H1 (cell line): ENCODE data around the gene C2orf74. TPM values are rescaled to one million over a fixed set of nuclear protein-coding genes. Genes with fewer than 3 reads are reported as not detected.

Source experiments
- CTCF ChIA-PET: fragments of 300-600 bp; sonication (Branson Sonifier 250); formaldehyde crosslinking; loops from one replicate; lab custom pipeline; 2021; ENCODE audit not compliant: partially characterized antibody; lab: Charles Lee
- POLR2A ChIA-PET: fragments of 300-600 bp; sonication (Branson Sonifier 250); formaldehyde crosslinking; loops from one replicate; lab custom pipeline; 2021; ENCODE audit warnings: inconsistent platforms; ENCODE audit not compliant: partially characterized antibody; lab: Charles Lee
- DNase-seq, 2 experiments: peaks; one replicate each; pipeline versions ENCODE4 v3.0.0 to v3.0.0-alpha.2; 2010 to 2022; ENCODE audit warnings: low spot score in 2 of 2, low read depth in 1 of 2, mixed read lengths in 1 of 2
- FAIRE-seq: peaks from 2 replicates; lab custom pipeline; 2011; peaks lifted over from hg19 to GRCh38; lab: Jason Lieb, UNC
- H2AFZ ChIP-seq: 2 replicates; pipeline ENCODE4 v1.8.1; 2012; ENCODE audit warnings: low read length, inconsistent platforms
- H2AK5ac ChIP-seq: 2 replicates; pipeline ENCODE4 v1.6.1; 2013; ENCODE audit warnings: low read depth, low read length
- H2BK120ac ChIP-seq: replicated peaks from 2 replicates; pipeline ENCODE3; 2013; ENCODE audit warnings: low read depth, low read length, inconsistent platforms
- H2BK12ac ChIP-seq: 2 replicates; pipeline ENCODE4 v1.6.1; 2013; ENCODE audit warnings: low read depth, low read length
- H2BK15ac ChIP-seq: 2 replicates; pipeline ENCODE4 v1.6.1; 2013; ENCODE audit warnings: low read length
- H2BK20ac ChIP-seq: 2 replicates; pipeline ENCODE4 v1.6.1; 2013; ENCODE audit warnings: low read length
- H2BK5ac ChIP-seq: 2 replicates; pipeline ENCODE4 v1.6.1; 2013; ENCODE audit warnings: low read depth, low read length
- H3K14ac ChIP-seq: 2 replicates; pipeline ENCODE4 v1.6.1; 2013; ENCODE audit warnings: inconsistent platforms; ENCODE audit not compliant: insufficient read length
- H3K18ac ChIP-seq: 2 replicates; pipeline ENCODE4 v1.6.1; 2013; ENCODE audit warnings: low read length; ENCODE audit errors: extremely low read depth
- H3K23ac ChIP-seq: 2 replicates; pipeline ENCODE4 v1.6.1; 2013; ENCODE audit warnings: inconsistent platforms; ENCODE audit not compliant: insufficient read length
- H3K23me2 ChIP-seq: 2 replicates; pipeline ENCODE4 v1.6.1; 2013; ENCODE audit warnings: low read depth, low read length
- H3K27ac ChIP-seq: 2 replicates; pipeline ENCODE4 v1.6.1; 2011; ENCODE audit warnings: low read depth, low read length, inconsistent platforms
- H3K27me3 ChIP-seq, 4 experiments: replicated peaks in 1 of 4; 1 replicate in 1 of 4; 2 replicates in 3 of 4; pipeline versions ENCODE4 v1.6.1 to v1.8.1; 2011 to 2013; ENCODE audit warnings: low read length in 3 of 4, mild to moderate bottlenecking in 3 of 4, inconsistent platforms in 2 of 4, mixed read lengths in 2 of 4, moderate library complexity in 1 of 4; ENCODE audit not compliant: control insufficient read depth in 3 of 4, insufficient read depth in 3 of 4; ENCODE audit errors: extremely low read depth in 1 of 4
- H3K36me3 ChIP-seq, 4 experiments: 2 replicates each; pipeline versions ENCODE4 v1.6.1 to v1.8.1; 2011 to 2013; ENCODE audit warnings: mild to moderate bottlenecking in 4 of 4, low read length in 3 of 4, moderate library complexity in 2 of 4, control low read depth in 1 of 4, inconsistent platforms in 1 of 4; ENCODE audit not compliant: insufficient read depth in 4 of 4, control insufficient read depth in 2 of 4
- H3K4ac ChIP-seq: replicated peaks from 2 replicates; pipeline ENCODE3; 2013; ENCODE audit warnings: low read length, low read depth, mixed read lengths, inconsistent platforms; ENCODE audit not compliant: insufficient read length
- H3K4me1 ChIP-seq, 4 experiments: replicated peaks in 1 of 4; 1 replicate in 1 of 4; 2 replicates in 3 of 4; pipeline versions ENCODE4 v1.6.1 to v1.8.1; 2011 to 2013; ENCODE audit warnings: low read length in 3 of 4, inconsistent platforms in 2 of 4, mixed read lengths in 1 of 4; ENCODE audit not compliant: insufficient read depth in 4 of 4, control insufficient read depth in 3 of 4
- H3K4me2 ChIP-seq, 2 experiments: 2 replicates each; pipeline versions ENCODE4 v1.6.1 to v1.8.1; 2011 to 2013; ENCODE audit warnings: low read depth in 2 of 2, low read length in 2 of 2, control low read depth in 1 of 2, inconsistent platforms in 1 of 2, mild to moderate bottlenecking in 1 of 2; ENCODE audit not compliant: insufficient read depth in 1 of 2
- H3K4me3 ChIP-seq, 4 experiments: fragments of 200-600, 300-600 bp in 1 of 4; sonication (generic), shearing (Covaris generic), sonication (Bioruptor Twin) in 1 of 4; 2 replicates each; pipeline versions ENCODE4 v1.5.1 to v1.8.1; 2011 to 2016; ENCODE audit warnings: low read length in 4 of 4, low read depth in 3 of 4, control low read depth in 2 of 4, inconsistent platforms in 2 of 4, mild to moderate bottlenecking in 2 of 4, mixed read lengths in 1 of 4, moderate library complexity in 1 of 4; ENCODE audit not compliant: insufficient read depth in 2 of 4; ENCODE audit errors: extremely low read depth in 1 of 4
- H3K56ac ChIP-seq: replicated peaks from 2 replicates; pipeline ENCODE3; 2013; ENCODE audit warnings: low read depth, mild to moderate bottlenecking, mixed read lengths, low read length, inconsistent platforms; ENCODE audit not compliant: insufficient read length
- H3K79me1 ChIP-seq: 2 replicates; pipeline ENCODE4 v1.6.1; 2013; ENCODE audit warnings: low read depth, low read length, control low read depth
- H3K79me2 ChIP-seq, 2 experiments: 2 replicates each; pipeline versions ENCODE4 v1.6.1 to v1.8.1; 2012 to 2013; ENCODE audit warnings: low read length in 2 of 2, mild to moderate bottlenecking in 2 of 2, inconsistent platforms in 1 of 2; ENCODE audit not compliant: insufficient read depth in 2 of 2, control insufficient read depth in 1 of 2
- H3K9ac ChIP-seq, 4 experiments: replicated peaks in 1 of 4; 1 replicate in 1 of 4; 2 replicates in 3 of 4; pipeline versions ENCODE4 v1.6.1 to v1.8.1; 2011 to 2013; ENCODE audit warnings: low read depth in 3 of 4, low read length in 3 of 4, control low read depth in 2 of 4, mild to moderate bottlenecking in 2 of 4, moderate library complexity in 2 of 4, inconsistent platforms in 1 of 4; ENCODE audit errors: extremely low read depth in 1 of 4
- H3K9me3 ChIP-seq, 2 experiments: 2 replicates each; pipeline versions ENCODE4 v1.6.1 to v1.8.1; 2012 to 2013; ENCODE audit warnings: mild to moderate bottlenecking in 2 of 2, moderate library complexity in 2 of 2, control low read depth in 1 of 2, inconsistent platforms in 1 of 2, low read depth in 1 of 2, low read length in 1 of 2, mixed read lengths in 1 of 2; ENCODE audit not compliant: insufficient read depth in 2 of 2
- H4K20me1 ChIP-seq, 2 experiments: replicated peaks in 1 of 2; 2 replicates each; pipeline versions ENCODE3 to v1.8.1; 2011 to 2013; ENCODE audit warnings: inconsistent platforms in 2 of 2, low read length in 2 of 2, mild to moderate bottlenecking in 1 of 2; ENCODE audit not compliant: insufficient read depth in 2 of 2, control insufficient read depth in 1 of 2
- H4K5ac ChIP-seq: 2 replicates; pipeline ENCODE4 v1.6.1; 2013; ENCODE audit warnings: low read length, low read depth, mixed read lengths, inconsistent platforms; ENCODE audit not compliant: insufficient read length
- H4K8ac ChIP-seq: 2 replicates; pipeline ENCODE4 v1.8.0; 2013; ENCODE audit warnings: mild to moderate bottlenecking, moderate library complexity, low read length, inconsistent platforms; ENCODE audit not compliant: insufficient read depth; ENCODE audit errors: extremely low read depth
- H4K91ac ChIP-seq: replicated peaks from 2 replicates; pipeline ENCODE3; 2013; ENCODE audit warnings: low read length, mixed read lengths, inconsistent platforms; ENCODE audit not compliant: insufficient read length
- EP300 ChIP-seq, 2 experiments: IDR thresholded peaks; 1 replicate in 1 of 2; 2 replicates in 1 of 2; pipeline ENCODE4 v1.6.1; 2011 to 2012; ENCODE audit warnings: low read depth in 2 of 2, low read length in 2 of 2, mild to moderate bottlenecking in 2 of 2, borderline replicate concordance in 1 of 2, inconsistent platforms in 1 of 2, moderate library complexity in 1 of 2
- KDM5A ChIP-seq: fragments of 200-600 bp; IDR thresholded peaks from 2 replicates; pipeline ENCODE4 v1.7.1; 2012; ENCODE audit warnings: mild to moderate bottlenecking, low read length, inconsistent platforms, mixed read lengths
- RFX5 ChIP-seq: IDR thresholded peaks from 2 replicates; pipeline ENCODE4 v1.6.1; 2011; ENCODE audit warnings: low read depth, low read length, improper control_type of control experiment, borderline replicate concordance
- SUZ12 ChIP-seq: fragments of 200-600 bp; sonication (generic); IDR thresholded peaks from 2 replicates; pipeline ENCODE4 v1.6.1; 2012; ENCODE audit warnings: mild to moderate bottlenecking, inconsistent platforms, low read length, moderate library complexity, mixed read lengths
- WGBS, 2 experiments: shearing (Covaris generic) in 1 of 2; methylation state at CpG; one replicate each; pipeline versions ENCODE4 v1.1.6 to v1.1.7; 2013 to 2015; ENCODE audit warnings: low lambda C conversion rate in 2 of 2, mixed read lengths in 2 of 2, inconsistent platforms in 1 of 2, low coverage in 1 of 2, missing lambda C conversion rate in 1 of 2; ENCODE audit not compliant: insufficient replicate concordance in 2 of 2, insufficient coverage in 1 of 2, insufficient read length in 1 of 2; ENCODE audit errors: extremely low coverage in 1 of 2, missing lambda C conversion rate in 1 of 2; 5-methylcytosine and 5-hydroxymethylcytosine counted together
- polyA plus RNA-seq, 7 experiments: library from polyadenylated mRNA; depleted of rRNA in 3 of 7; stranded (reverse) in 5 of 7; unstranded in 2 of 7; fragments of >200 nt in 5 of 7; fragments of 200-250 nt in 2 of 7; gene quantifications; 1 replicate in 5 of 7; 2 replicates in 1 of 7; 4 replicates in 1 of 7; pipeline versions ENCODE4 v1.2.1 to v1.2.3, GENCODE V29; 2011 to 2013; ENCODE audit warnings: missing spikeins in 2 of 7, mixed read lengths in 2 of 7
- total RNA-seq: library from RNA; stranded (reverse); fragmentation: NEBNext Ultra II Directional; extraction: Animal tissue kit (Norgen Biotek cat#: 25700); gene quantifications from 2 replicates; pipeline ENCODE4 v1.2.1, GENCODE V29; 2021

The C2orf74 gene
- total and polyA plus RNA-seq, 2 of the 8 experiments (the other 6 are each of a cell fraction or from before 2014, with no cell fraction given) = 2.6 to 9.3 TPM

GRCh38 chr2:61117534-61117933 lies 44.5 kb upstream of the C2orf74 start:
- Histone ChIP-seq H3K27ac (no peak overlapping the region), H2AFZ (no peak overlapping the region), H3K23ac (no peak overlapping the region), H2BK12ac (no peak overlapping the region), H3K14ac (no peak overlapping the region), H2BK20ac (no peak overlapping the region), H3K27me3 (no peaks in the 10 kb centered on the region), H4K8ac (no peak overlapping the region), H3K9ac (no peak overlapping the region), H3K4ac (no peak overlapping the region), H2AK5ac (no peak overlapping the region), H2BK5ac (no peak overlapping the region), H3K4me1 (no peaks in the 10 kb centered on the region), H4K20me1 (no peaks in the 10 kb centered on the region), H3K4me2 (no peak overlapping the region), H3K23me2 (no peaks in the 10 kb centered on the region), H3K79me2 (no peaks in the 10 kb centered on the region), H4K5ac (no peak overlapping the region), H2BK120ac (no peak overlapping the region), H3K4me3 (no peak overlapping the region), H3K36me3 (peaks cover 0 to 8% (median 4%) of the 10 kb centered on the region in 4 experiments; a peak in 3 of 8 replicates), H3K18ac (no peak overlapping the region), H4K91ac (no peak overlapping the region), H2BK15ac (no peak overlapping the region), H3K79me1 (no peaks in the 10 kb centered on the region), H3K9me3 (peaks cover 3% of the 10 kb centered on the region in 2 experiments; a peak in 1 of 4 replicates), H3K56ac (no peak overlapping the region)
- DNase-seq (no peak), FAIRE-seq (no peak)
- TF ChIP-seq EP300 (IDR thresholded peaks at IDR 0.05; ENCODE audit: borderline replicate concordance in 1 of 2, low read depth in 2 of 2, low read length in 2 of 2) (no peak), SUZ12 (no peak), KDM5A (no peak), RFX5 (no peak)
- ChIA-PET POLR2A (interaction anchor here (0.6 kb wide), 1 partner anchor 17 kb away, joined by 3 read pairs; no protein-coding TSS in a partner anchor), CTCF (interaction anchor here (0.6 to 1.0 kb wide), 2 partner anchors 13 to 68 kb away, joined by 3 read pairs; no protein-coding TSS in a partner anchor)
- 81% methylated on average over 1 of the region's 1 CpG; no CpG with 5 or more reads in 1 of the 2 experiments for WGBS, 2 experiments
